ENCODE data around the gene AMDHD2. TPM values are rescaled to one million over a fixed set of nuclear protein-coding genes. Genes with fewer than 3 reads are reported as not detected.
"Not testable (repeated sequence)": the region's sequence is repeated elsewhere in the genome, so short reads cannot be mapped to it uniquely, and the experiment has no call there.

Gene AMDHD2
- total and polyA plus RNA-seq, 2 of the 13 experiments (the other 11 are each of a cell fraction or from before 2014, with no cell fraction given): 33.5 to 39.1 TPM

- BruUV-seq (replicated peaks): not testable (repeated sequence)
Observed at GRCh38 chr16:2554709-2555425, 34.7 kb downstream of the AMDHD2 start.

GRCh38 chr16:2557150-2557549 lies 37.0 kb downstream of the AMDHD2 start:
- H3K9ac ChIP-seq (ENCODE audit: insufficient read depth, low read depth, low read length); ATAC-seq; H3K4me1 ChIP-seq (ENCODE audit: insufficient read depth, low read length); DNase-seq (ENCODE audit: low spot score); H3K79me2 ChIP-seq (ENCODE audit: insufficient read depth, low read length); intact Hi-C loops (cut with micrococcal nuclease; ENCODE audit: unreplicated experiment); CTCF ChIA-PET (ENCODE audit: low intra/inter-chr PET ratio, low total read pairs); POLR2A ChIA-PET; H2AFZ ChIP-seq (ENCODE audit: low read length); FAIRE-seq; H3K27me3 ChIP-seq (ENCODE audit: control insufficient read depth in 1 of 2, insufficient read depth in 2 of 2, low read length in 2 of 2); H3K4me2 ChIP-seq (ENCODE audit: low read depth, low read length); in situ Hi-C loops (cut with HindIII; ENCODE audit: extremely low pct_ligation_motif_present, low pct_unique_long_range_greater_than_20kb); H3K4me3 ChIP-seq (replicated peaks in 1 of 3; ENCODE audit: insufficient read depth in 1 of 3, low read depth in 2 of 3, low read length in 3 of 3); H4K20me1 ChIP-seq (ENCODE audit: insufficient read depth, low read length); H3K27ac ChIP-seq (ENCODE audit: extremely low read length, insufficient read depth, low read length); H3K9me3 ChIP-seq (ENCODE audit: low read length); H3K36me3 ChIP-seq (replicated peaks in 1 of 2; ENCODE audit: control insufficient read depth in 1 of 2, insufficient read depth in 2 of 2, low read length in 2 of 2); BruUV-seq (replicated peaks): not testable (repeated sequence)
- WGBS (ENCODE audit: low lambda C conversion rate): 95% methylated on average over 4 of the region's 15 CpGs

More at GRCh38 chr16:2554709-2555425, 34.7 kb downstream of the AMDHD2 start:
- intact Hi-C loops (cut with micrococcal nuclease; ENCODE audit: unreplicated experiment); H3K9ac ChIP-seq (ENCODE audit: insufficient read depth, low read depth, low read length); H3K4me2 ChIP-seq (ENCODE audit: low read depth, low read length); H3K36me3 ChIP-seq (replicated peaks in 1 of 2; ENCODE audit: control insufficient read depth in 1 of 2, insufficient read depth in 2 of 2, low read length in 2 of 2); H2AFZ ChIP-seq (ENCODE audit: low read length); H3K27ac ChIP-seq (ENCODE audit: extremely low read length, insufficient read depth, low read length); H3K79me2 ChIP-seq (ENCODE audit: insufficient read depth, low read length); DNase-seq (ENCODE audit: low spot score); H4K20me1 ChIP-seq (ENCODE audit: insufficient read depth, low read length); POLR2A ChIA-PET; H3K9me3 ChIP-seq (ENCODE audit: low read length); H3K27me3 ChIP-seq (ENCODE audit: control insufficient read depth in 1 of 2, insufficient read depth in 2 of 2, low read length in 2 of 2); H3K4me3 ChIP-seq (replicated peaks in 1 of 3; ENCODE audit: insufficient read depth in 1 of 3, low read depth in 2 of 3, low read length in 3 of 3); H3K4me1 ChIP-seq (ENCODE audit: insufficient read depth, low read length); ATAC-seq; FAIRE-seq; in situ Hi-C loops (cut with HindIII; ENCODE audit: extremely low pct_ligation_motif_present, low pct_unique_long_range_greater_than_20kb); CTCF ChIA-PET (ENCODE audit: low intra/inter-chr PET ratio, low total read pairs): not testable (repeated sequence)
- 80% methylated on average over 1 of the region's 13 CpGs for WGBS (ENCODE audit: low lambda C conversion rate)

DNA sequence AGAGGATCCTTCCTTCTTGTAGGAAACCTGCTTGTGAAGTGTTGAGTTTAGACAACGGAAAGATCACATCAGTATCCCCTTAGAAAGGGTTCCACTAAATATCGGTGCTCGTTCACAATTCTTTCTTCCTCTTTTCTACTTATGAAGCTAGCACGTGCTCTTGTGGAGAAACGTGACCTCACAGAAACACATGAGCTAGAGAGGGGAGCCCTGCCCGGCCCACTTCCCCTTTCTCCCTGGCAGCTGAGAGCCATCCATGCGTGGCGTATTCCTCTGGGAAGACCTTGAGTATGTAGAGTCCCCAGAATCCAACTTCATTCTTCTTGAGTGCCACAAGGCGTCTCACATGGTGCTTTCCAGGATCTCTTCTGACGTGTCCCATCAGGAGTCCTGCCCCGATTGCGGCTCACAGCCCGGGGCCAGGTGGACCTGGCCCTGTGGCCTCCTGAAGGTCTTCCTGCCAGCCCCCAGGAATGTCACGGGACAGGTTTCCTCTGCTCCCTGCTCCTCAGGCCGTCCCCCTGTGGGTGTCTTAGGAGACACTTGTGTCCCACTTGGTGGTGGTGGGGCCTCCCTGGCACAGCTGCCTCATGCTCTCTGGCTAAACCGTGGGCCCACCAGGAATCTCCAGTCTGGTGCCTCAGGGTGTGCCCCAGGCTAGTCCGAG lies 40.1 kb downstream of the AMDHD2 start:
- H3K9me3 ChIP-seq (ENCODE audit: low read length); in situ Hi-C loops (cut with HindIII; ENCODE audit: extremely low pct_ligation_motif_present, low pct_unique_long_range_greater_than_20kb); CTCF ChIA-PET (ENCODE audit: low intra/inter-chr PET ratio, low total read pairs); H3K4me1 ChIP-seq (ENCODE audit: insufficient read depth, low read length); H3K4me2 ChIP-seq (ENCODE audit: low read depth, low read length); H3K27ac ChIP-seq (ENCODE audit: extremely low read length, insufficient read depth, low read length); ATAC-seq; H3K4me3 ChIP-seq (replicated peaks in 1 of 3; ENCODE audit: insufficient read depth in 1 of 3, low read depth in 2 of 3, low read length in 3 of 3); DNase-seq (ENCODE audit: low spot score); H3K27me3 ChIP-seq (ENCODE audit: control insufficient read depth in 1 of 2, insufficient read depth in 2 of 2, low read length in 2 of 2); H3K36me3 ChIP-seq (replicated peaks in 1 of 2; ENCODE audit: control insufficient read depth in 1 of 2, insufficient read depth in 2 of 2, low read length in 2 of 2); POLR2A ChIA-PET; BruUV-seq (replicated peaks); H3K79me2 ChIP-seq (ENCODE audit: insufficient read depth, low read length); H4K20me1 ChIP-seq (ENCODE audit: insufficient read depth, low read length); H2AFZ ChIP-seq (ENCODE audit: low read length); FAIRE-seq; H3K9ac ChIP-seq (ENCODE audit: insufficient read depth, low read depth, low read length); intact Hi-C loops (cut with micrococcal nuclease; ENCODE audit: unreplicated experiment): not testable (repeated sequence)
- 97% methylated on average over 10 of the region's 17 CpGs for WGBS (ENCODE audit: low lambda C conversion rate)
